HEK293T (cell line): ENCODE results near the gene DNAJC5.

Experiments used
- BHLHE40 ChIP-seq: fragments of 450-650 bp; IDR thresholded peaks from 2 replicates; pipeline ENCODE4 v1.6.1; 2016; ENCODE audit warnings: mild to moderate bottlenecking, moderate library complexity, borderline replicate concordance
- FOXK2 ChIP-seq: fragments of 450-650 bp; IDR thresholded peaks from 2 replicates; pipeline ENCODE4 v1.6.1; 2016; ENCODE audit warnings: mild to moderate bottlenecking
- FOXM1 ChIP-seq: fragments of 450-650 bp; IDR thresholded peaks from 2 replicates; pipeline ENCODE4 v1.6.1; 2017; ENCODE audit warnings: mild to moderate bottlenecking, borderline replicate concordance
- L3MBTL2 ChIP-seq: fragments of 450-650 bp; conservative IDR thresholded peaks from 2 replicates; pipeline ENCODE4 v1.6.1; 2016; ENCODE audit warnings: mild to moderate bottlenecking
- SUZ12 ChIP-seq: fragments of 450-650 bp; IDR thresholded peaks from 2 replicates; pipeline ENCODE4 v1.6.1; 2016; ENCODE audit warnings: mild to moderate bottlenecking
- TF ChIP-seq, protein P1 (sequence below): fragments of 450-650 bp; IDR thresholded peaks from 2 replicates; pipeline ENCODE4 v1.6.1; 2016

DNA sequence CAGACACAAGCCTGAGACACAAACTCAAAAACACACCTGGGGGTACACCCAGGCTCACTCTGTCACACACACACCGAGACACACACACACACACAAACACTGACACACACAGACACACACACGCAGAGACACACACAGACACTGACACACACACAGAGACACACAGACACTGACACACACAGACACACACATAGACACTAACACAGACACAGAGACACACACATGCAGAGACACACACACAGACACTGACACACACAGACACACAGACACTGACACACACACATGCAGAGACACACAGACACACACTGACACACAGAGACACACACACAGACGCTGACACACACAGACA is 48.1 kb upstream of the DNAJC5 start:
- TF ChIP-seq BHLHE40 (no peak), FOXM1 (no peak), SUZ12 (no peak), L3MBTL2 (no peak), FOXK2 (no peak)
- TF ChIP-seq, protein P1, sequence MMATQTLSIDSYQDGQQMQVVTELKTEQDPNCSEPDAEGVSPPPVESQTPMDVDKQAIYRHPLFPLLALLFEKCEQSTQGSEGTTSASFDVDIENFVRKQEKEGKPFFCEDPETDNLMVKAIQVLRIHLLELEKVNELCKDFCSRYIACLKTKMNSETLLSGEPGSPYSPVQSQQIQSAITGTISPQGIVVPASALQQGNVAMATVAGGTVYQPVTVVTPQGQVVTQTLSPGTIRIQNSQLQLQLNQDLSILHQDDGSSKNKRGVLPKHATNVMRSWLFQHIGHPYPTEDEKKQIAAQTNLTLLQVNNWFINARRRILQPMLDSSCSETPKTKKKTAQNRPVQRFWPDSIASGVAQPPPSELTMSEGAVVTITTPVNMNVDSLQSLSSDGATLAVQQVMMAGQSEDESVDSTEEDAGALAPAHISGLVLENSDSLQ: no peak
